Right lobe of liver (tissue), 4 donors: ENCODE results near the gene SBF2.

Source experiments
- POLR2A ChIP-seq: fragments of 450-650 bp; IDR thresholded peaks from one replicate; pipeline ENCODE4 v1.6.1; 2017; ENCODE audit warnings: antibody characterized with exemption, mild to moderate bottlenecking
- TF ChIP-seq, protein P1 (sequence below), 4 donors: fragments of 200-600 bp in 3 of 4; fragments of 450-650 bp in 1 of 4; IDR thresholded peaks; one replicate each; pipeline versions ENCODE4 v1.5.1 to v1.8.0; 2016 to 2022; ENCODE audit warnings: antibody characterized with exemption in 4 of 4, mild to moderate bottlenecking in 2 of 4
- donor health status: DM: no; HTN: no; CAD: no.
- donor health status: DM: no; HTN: no; CAD: no.
- donor health status: DM: no; HTN: yes; CAD: no.

DNA sequence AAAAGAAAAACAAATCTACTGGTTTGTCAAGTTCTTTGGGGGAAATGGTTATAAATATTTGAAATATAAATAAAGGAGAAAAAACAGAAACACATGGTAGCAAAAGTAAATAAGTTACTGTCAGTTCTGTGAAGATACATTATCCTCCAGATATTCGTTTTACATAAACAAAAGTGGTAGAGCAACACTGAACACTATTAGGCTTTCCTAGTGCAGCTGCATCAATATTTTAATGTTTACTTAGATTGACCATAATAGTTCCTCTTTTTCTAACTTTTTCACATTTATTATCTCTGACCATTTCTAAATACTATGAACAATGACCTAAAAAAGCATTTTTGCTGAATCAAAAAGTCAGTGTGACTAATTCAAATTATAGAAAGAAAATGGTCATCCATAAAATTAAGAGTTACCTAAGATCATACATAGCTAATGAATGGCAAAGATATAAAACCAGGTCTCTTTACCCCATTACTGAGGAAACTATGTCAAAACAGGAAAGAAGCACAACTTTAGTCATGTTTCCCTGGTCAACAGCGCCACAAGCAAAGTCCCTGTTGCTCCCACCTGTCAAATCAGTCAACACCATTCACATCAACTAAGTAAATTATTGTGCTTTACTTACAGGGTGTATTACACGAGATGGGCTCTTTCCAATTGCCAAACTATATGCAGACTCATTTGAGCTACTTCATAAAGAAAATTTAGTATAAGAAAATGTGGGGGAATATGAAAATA lies 38.5 kb downstream of the SBF2 start:
- TF ChIP-seq, protein P1, sequence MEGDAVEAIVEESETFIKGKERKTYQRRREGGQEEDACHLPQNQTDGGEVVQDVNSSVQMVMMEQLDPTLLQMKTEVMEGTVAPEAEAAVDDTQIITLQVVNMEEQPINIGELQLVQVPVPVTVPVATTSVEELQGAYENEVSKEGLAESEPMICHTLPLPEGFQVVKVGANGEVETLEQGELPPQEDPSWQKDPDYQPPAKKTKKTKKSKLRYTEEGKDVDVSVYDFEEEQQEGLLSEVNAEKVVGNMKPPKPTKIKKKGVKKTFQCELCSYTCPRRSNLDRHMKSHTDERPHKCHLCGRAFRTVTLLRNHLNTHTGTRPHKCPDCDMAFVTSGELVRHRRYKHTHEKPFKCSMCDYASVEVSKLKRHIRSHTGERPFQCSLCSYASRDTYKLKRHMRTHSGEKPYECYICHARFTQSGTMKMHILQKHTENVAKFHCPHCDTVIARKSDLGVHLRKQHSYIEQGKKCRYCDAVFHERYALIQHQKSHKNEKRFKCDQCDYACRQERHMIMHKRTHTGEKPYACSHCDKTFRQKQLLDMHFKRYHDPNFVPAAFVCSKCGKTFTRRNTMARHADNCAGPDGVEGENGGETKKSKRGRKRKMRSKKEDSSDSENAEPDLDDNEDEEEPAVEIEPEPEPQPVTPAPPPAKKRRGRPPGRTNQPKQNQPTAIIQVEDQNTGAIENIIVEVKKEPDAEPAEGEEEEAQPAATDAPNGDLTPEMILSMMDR (IDR thresholded peaks at IDR 0.05), result no peak
- TF ChIP-seq POLR2A, result no peak
